Ishikawa (cell line): ENCODE measurements around the gene GPR78.
A peak's percentile ranks its signal among the peaks of the same experiment; 100 is the strongest.

ENCODE experiments used
- CEBPB ChIP-seq: IDR thresholded peaks from 2 replicates; pipeline ENCODE4 v1.6.1; 2012
- CREB1 ChIP-seq: IDR thresholded peaks from 2 replicates; pipeline ENCODE4 v1.6.1; 2012; ENCODE audit warnings: low read depth
- EGR1 ChIP-seq: IDR thresholded peaks from 2 replicates; pipeline ENCODE4 v1.6.1; 2012
- EP300 ChIP-seq: IDR thresholded peaks from 2 replicates; pipeline ENCODE4 v1.6.1; 2012; ENCODE audit warnings: borderline replicate concordance
- FOXM1 ChIP-seq: IDR thresholded peaks from 2 replicates; pipeline ENCODE4 v1.6.1; 2012; ENCODE audit warnings: low read depth, borderline replicate concordance
- NFIC ChIP-seq: IDR thresholded peaks from 2 replicates; pipeline ENCODE4 v1.6.1; 2012
- RAD21 ChIP-seq: IDR thresholded peaks from 2 replicates; pipeline ENCODE4 v1.6.1; 2012; ENCODE audit warnings: low read depth
- TAF1 ChIP-seq: IDR thresholded peaks from 2 replicates; pipeline ENCODE4 v1.6.1; 2012; ENCODE audit warnings: low read depth, mild to moderate bottlenecking
- TEAD4 ChIP-seq: IDR thresholded peaks from 2 replicates; pipeline ENCODE4 v1.6.1; 2012
- YY1 ChIP-seq: IDR thresholded peaks from 2 replicates; pipeline ENCODE4 v1.6.1; 2012; ENCODE audit warnings: low read depth
- ZBTB7A ChIP-seq: IDR thresholded peaks from 2 replicates; pipeline ENCODE4 v1.6.1; 2012; ENCODE audit warnings: low read depth
- TF ChIP-seq, protein P1 (sequence below): IDR thresholded peaks from 2 replicates; pipeline ENCODE4 v1.6.1; 2012; ENCODE audit warnings: low read depth, mild to moderate bottlenecking
- TF ChIP-seq, protein P2 (sequence below): IDR thresholded peaks from 2 replicates; pipeline ENCODE4 v1.6.1; 2012
- TF ChIP-seq, protein P3 (sequence below): IDR thresholded peaks from 2 replicates; pipeline ENCODE4 v1.6.1; 2012

GPR78 gene

DNA sequence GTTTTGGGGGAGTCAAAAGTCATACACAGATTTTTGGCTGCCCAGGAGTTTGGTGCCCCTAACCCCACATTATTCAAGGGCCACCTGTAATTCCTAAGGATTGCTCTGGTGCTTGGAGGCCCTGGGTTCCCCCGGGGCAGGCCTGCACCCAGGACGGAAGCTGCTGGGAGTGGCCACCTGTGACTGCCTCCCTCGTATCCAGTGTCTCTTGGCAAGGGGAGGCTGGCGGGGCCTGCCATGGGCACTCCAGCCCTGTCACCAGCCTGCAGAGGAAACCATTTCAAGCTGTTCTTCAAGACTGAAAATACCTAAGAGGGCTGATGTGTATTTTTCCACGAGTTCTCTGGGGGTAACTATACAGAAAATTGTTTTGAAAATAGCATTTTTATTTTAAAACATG, 24.5 kb upstream of the GPR78 start:
- TF ChIP-seq YY1, result no peak
- no peak for TF ChIP-seq TAF1
- TF ChIP-seq TEAD4, result no peak
- TF ChIP-seq FOXM1, result no peak
- TF ChIP-seq EGR1, result no peak
- TF ChIP-seq CEBPB, result no peak
- no peak for TF ChIP-seq ZBTB7A
- no peak for TF ChIP-seq RAD21
- TF ChIP-seq, protein P1, sequence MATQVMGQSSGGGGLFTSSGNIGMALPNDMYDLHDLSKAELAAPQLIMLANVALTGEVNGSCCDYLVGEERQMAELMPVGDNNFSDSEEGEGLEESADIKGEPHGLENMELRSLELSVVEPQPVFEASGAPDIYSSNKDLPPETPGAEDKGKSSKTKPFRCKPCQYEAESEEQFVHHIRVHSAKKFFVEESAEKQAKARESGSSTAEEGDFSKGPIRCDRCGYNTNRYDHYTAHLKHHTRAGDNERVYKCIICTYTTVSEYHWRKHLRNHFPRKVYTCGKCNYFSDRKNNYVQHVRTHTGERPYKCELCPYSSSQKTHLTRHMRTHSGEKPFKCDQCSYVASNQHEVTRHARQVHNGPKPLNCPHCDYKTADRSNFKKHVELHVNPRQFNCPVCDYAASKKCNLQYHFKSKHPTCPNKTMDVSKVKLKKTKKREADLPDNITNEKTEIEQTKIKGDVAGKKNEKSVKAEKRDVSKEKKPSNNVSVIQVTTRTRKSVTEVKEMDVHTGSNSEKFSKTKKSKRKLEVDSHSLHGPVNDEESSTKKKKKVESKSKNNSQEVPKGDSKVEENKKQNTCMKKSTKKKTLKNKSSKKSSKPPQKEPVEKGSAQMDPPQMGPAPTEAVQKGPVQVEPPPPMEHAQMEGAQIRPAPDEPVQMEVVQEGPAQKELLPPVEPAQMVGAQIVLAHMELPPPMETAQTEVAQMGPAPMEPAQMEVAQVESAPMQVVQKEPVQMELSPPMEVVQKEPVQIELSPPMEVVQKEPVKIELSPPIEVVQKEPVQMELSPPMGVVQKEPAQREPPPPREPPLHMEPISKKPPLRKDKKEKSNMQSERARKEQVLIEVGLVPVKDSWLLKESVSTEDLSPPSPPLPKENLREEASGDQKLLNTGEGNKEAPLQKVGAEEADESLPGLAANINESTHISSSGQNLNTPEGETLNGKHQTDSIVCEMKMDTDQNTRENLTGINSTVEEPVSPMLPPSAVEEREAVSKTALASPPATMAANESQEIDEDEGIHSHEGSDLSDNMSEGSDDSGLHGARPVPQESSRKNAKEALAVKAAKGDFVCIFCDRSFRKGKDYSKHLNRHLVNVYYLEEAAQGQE, result no peak
- no peak for TF ChIP-seq EP300
- TF ChIP-seq, protein P2, sequence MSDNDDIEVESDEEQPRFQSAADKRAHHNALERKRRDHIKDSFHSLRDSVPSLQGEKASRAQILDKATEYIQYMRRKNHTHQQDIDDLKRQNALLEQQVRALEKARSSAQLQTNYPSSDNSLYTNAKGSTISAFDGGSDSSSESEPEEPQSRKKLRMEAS, result no peak
- TF ChIP-seq NFIC, result no peak
- TF ChIP-seq, protein P3, sequence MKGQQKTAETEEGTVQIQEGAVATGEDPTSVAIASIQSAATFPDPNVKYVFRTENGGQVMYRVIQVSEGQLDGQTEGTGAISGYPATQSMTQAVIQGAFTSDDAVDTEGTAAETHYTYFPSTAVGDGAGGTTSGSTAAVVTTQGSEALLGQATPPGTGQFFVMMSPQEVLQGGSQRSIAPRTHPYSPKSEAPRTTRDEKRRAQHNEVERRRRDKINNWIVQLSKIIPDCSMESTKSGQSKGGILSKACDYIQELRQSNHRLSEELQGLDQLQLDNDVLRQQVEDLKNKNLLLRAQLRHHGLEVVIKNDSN, result no peak
- TF ChIP-seq CREB1, result no peak

DNA sequence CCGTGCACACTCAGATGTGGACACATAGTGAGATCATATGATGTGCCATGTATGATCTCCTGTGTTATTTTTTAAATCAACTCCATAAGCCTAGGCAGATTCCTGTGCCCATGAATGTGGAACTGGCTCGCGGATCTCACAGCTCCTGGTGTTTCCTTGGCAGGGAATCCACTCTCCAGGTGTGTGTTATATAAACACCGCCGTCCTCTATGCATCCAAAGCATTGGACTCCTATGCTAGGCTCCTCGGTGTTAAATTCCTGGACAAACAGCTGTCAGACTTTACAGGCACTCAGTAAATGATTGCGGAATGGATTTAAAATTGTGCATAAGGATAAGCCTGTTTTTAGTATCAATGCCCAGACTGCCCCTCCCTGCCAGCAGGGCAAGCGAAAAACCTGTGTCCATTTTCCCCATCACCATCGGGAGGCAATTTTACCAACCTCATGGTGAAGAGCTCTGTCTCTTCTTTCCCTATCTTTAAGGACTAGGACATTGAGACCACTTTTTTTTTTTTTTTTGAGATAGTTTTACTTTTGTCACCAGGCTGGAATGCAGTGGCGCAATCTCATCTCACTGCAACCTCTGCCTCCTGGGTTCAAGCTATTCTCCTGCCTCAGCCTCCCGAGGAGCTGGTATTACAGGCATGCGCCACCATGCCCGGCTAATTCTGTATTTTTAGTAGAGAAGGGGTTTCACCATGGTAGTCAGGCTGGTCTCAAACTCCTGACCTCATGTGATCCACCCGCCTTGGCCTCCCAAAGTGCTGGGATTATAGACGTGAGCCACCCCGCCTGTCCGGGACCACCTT, 23.6 kb upstream of the GPR78 start:
- TF ChIP-seq EGR1 (no peak), ZBTB7A (no peak), NFIC (peak; percentile 48; the same call in 1 of the 2 replicates), CEBPB (peak; percentile 86), TEAD4 (peak; percentile 53; the same call in 1 of the 2 replicates), YY1 (no peak)
- TF ChIP-seq, protein P1, result no peak

DNA sequence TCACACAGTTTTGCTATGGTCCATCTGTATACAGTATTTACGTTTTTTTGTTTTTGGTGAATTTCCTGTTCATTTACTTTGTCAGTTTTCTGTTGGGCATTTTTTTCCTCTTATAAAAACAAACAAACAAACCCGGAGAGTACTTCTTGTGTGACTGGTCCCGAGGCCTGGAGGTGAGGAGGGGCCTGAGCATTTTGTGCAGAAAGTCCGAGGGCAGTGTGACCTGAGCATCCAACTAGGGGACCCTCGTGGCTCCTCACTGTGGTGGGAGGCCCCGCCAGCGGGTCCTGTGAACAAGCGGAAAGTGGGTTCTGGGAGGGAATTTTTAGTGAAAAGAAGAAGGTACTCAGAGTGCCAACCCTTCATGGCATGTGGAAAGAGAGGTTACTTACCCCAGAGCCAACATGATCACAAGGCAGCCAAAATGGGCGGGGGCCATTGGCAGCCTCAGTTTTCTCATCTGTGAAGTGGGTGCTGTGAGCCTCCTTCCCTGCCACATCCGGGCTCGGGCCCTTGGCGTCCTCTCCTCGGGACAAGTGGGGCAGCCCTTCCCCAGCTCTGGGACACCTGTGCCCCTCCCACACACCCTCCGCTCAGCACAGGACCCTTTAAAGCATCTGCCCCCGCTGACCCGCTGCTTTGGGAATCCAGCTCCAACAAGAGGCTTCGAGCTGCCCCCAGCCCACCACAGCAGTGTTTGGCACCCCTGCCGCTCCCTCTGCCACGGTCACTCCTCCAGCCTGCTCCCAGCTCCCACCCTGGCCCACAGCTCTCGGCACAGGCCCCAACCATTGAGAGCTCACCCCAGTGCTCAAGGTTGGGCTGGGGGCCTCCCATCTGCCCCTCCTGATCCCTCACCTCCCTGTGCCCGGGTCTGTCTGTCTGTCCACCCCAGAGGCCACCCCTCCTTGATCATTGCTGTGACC, 22.8 kb upstream of the GPR78 start:
- no peak for TF ChIP-seq EP300
- no peak for TF ChIP-seq ZBTB7A
- no peak for TF ChIP-seq YY1
- TF ChIP-seq, protein P3, result no peak
- TF ChIP-seq, protein P1, result no peak
- no peak for TF ChIP-seq CEBPB
- no peak for TF ChIP-seq CREB1
- no peak for TF ChIP-seq EGR1
- TF ChIP-seq RAD21, result no peak
